ENCODE data around the gene LIPE.

LIPE gene

GRCh38 chr19:42423462-42424344 is 3.5 kb downstream of the LIPE start:
- TF ChIP-seq CTCF (IDR thresholded peaks at IDR 0.05; ENCODE audit: low read depth, low read length, missing control alignments) = no peak
- peak overlapping the region; percentile 68 for H3K4me3 ChIP-seq (replicated peaks; ENCODE audit: low read depth, low read length)
- DNase-seq (ENCODE audit: extremely low read depth, low read depth) = no peak

DNA sequence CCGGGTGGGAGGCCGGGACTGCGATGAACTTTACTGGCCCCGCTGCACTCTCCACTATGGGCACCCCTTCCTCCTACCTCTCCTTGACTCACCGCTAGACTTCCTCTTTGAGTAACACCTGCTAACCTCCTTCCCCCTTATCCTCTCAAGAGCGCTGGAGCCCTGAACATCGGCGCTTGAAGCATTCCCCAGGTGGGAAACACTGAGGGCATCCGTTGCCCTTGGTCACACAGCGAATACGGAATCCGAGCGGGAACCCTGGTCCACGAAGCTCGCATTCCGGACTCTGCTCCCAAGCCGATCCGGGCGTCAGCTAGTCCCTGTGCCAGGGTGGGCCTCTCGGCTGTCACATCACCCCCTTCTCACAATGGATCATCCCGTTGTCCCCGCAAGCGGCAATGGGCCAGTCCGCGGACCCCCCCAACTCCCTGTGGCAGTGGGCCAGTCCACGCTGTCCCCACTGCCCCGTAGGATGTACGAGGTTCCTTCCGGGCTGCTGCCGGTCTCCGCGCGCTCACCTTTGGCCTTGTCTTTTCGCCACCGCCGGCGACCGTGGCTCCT is 4.2 kb downstream of the LIPE start:
- DNase-seq (ENCODE audit: extremely low read depth, low read depth) = no peak
- TF ChIP-seq CTCF (IDR thresholded peaks at IDR 0.05; ENCODE audit: low read depth, low read length, missing control alignments) = no peak
- peak overlapping the region; percentile 68 for H3K4me3 ChIP-seq (replicated peaks; ENCODE audit: low read depth, low read length)

- TF ChIP-seq CTCF (IDR thresholded peaks at IDR 0.05; ENCODE audit: low read depth, low read length, missing control alignments) = no peak
- peak overlapping the region; percentile 68 for H3K4me3 ChIP-seq (replicated peaks; ENCODE audit: low read depth, low read length)
- no peak for DNase-seq (ENCODE audit: extremely low read depth, low read depth)
These were observed 4.9 kb downstream of the LIPE start for GRCh38 chr19:42422092-42422900.

- no peak for TF ChIP-seq CTCF (IDR thresholded peaks at IDR 0.05; ENCODE audit: low read depth, low read length, missing control alignments)
- no peak overlapping the region for H3K4me3 ChIP-seq (replicated peaks; ENCODE audit: low read depth, low read length)
- no peak for DNase-seq (ENCODE audit: extremely low read depth, low read depth)
These were observed 5.6 kb downstream of the LIPE start for GRCh38 chr19:42421591-42422031.

- no peak for TF ChIP-seq CTCF (IDR thresholded peaks at IDR 0.05; ENCODE audit: low read depth, low read length, missing control alignments)
- no peak overlapping the region for H3K4me3 ChIP-seq (replicated peaks; ENCODE audit: low read depth, low read length)
- DNase-seq (ENCODE audit: extremely low read depth, low read depth) = no peak
These were observed 6.1 kb downstream of the LIPE start for GRCh38 chr19:42421101-42421500.

DNA sequence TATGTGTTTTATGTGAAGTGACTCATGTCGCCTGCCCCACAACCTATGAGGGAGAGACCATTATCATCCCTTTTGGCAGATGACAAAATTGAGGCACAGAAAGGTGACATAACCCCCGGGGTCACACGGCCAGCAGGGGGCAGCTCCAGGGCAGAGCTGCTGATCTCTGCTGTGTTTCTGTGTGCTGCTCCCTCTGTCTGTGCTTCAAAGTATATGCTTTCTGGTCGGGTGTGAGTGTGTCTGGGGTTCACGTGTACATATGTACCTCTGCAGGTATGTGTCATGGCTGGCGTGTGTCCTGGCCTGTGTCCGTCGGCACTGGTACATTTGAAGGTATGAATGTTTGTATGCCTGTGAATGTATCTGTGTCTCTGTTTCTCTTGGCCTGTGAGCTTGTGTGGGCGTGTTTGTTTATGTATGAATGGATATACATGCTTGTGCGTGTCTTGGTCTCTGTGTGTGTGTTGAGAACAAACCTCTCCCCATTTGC is 7.1 kb downstream of the LIPE start:
- TF ChIP-seq CTCF (IDR thresholded peaks at IDR 0.05; ENCODE audit: low read depth, low read length, missing control alignments) = peak; percentile 81
- no peak overlapping the region for H3K4me3 ChIP-seq (replicated peaks; ENCODE audit: low read depth, low read length)
- no peak for DNase-seq (ENCODE audit: extremely low read depth, low read depth)
